ENCODE results near the gene CD109.

DNA sequence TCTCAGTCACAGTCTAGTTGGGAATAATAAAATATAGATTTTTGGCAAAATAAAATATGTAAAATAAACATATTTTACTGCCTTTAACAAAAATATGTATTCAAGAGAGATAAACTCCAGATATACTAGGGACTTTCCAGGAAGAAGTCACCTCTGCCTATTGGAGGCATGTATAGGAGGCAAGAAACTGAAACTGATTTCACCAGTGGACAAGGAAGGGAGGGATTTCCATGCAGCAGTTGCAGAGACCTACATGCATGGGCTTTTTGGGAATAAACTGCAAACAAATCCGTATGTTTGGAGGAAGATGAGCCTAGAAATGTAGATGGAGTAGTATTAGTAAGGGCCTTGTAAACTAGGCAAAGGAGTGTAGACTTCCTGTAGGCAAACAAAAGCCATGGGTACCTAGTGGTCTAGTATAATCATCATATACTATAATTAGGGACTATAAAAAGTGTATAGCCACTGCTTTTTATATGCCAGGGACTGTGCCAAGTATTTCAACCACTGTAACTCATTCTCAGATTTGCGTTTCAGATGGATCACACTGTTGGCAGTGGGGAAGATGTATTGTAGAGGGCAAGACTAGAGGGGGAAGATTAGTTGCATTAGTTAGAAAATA, 38.9 kb downstream of the CD109 start:
- TF ChIP-seq CEBPB (IDR thresholded peaks at IDR 0.05; ENCODE audit: low read depth, low read length), result no peak
- TF ChIP-seq MAFK (IDR thresholded peaks at IDR 0.05; ENCODE audit: low read depth, low read length), result no peak
- TF ChIP-seq POLR2A (IDR thresholded peaks at IDR 0.05; ENCODE audit: low read depth, low read length), result no peak
- no peak for TF ChIP-seq CTCF (conservative IDR thresholded peaks at IDR 0.05; ENCODE audit: low read depth, low read length)
- TF ChIP-seq BHLHE40 (IDR thresholded peaks at IDR 0.05; ENCODE audit: low read depth, low read length), result no peak
- no peak for TF ChIP-seq MAZ (IDR thresholded peaks at IDR 0.05; ENCODE audit: borderline replicate concordance, low read depth, low read length)
- TF ChIP-seq, protein P1, sequence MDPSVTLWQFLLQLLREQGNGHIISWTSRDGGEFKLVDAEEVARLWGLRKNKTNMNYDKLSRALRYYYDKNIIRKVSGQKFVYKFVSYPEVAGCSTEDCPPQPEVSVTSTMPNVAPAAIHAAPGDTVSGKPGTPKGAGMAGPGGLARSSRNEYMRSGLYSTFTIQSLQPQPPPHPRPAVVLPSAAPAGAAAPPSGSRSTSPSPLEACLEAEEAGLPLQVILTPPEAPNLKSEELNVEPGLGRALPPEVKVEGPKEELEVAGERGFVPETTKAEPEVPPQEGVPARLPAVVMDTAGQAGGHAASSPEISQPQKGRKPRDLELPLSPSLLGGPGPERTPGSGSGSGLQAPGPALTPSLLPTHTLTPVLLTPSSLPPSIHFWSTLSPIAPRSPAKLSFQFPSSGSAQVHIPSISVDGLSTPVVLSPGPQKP (IDR thresholded peaks at IDR 0.05; ENCODE audit: borderline replicate concordance, low read depth, low read length), result no peak
- no peak for TF ChIP-seq SMC3 (IDR thresholded peaks at IDR 0.05; ENCODE audit: low read depth, low read length)
- TF ChIP-seq RAD21 (IDR thresholded peaks at IDR 0.05; ENCODE audit: low read length), result no peak
- TF ChIP-seq, protein P2, sequence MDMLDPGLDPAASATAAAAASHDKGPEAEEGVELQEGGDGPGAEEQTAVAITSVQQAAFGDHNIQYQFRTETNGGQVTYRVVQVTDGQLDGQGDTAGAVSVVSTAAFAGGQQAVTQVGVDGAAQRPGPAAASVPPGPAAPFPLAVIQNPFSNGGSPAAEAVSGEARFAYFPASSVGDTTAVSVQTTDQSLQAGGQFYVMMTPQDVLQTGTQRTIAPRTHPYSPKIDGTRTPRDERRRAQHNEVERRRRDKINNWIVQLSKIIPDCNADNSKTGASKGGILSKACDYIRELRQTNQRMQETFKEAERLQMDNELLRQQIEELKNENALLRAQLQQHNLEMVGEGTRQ (IDR thresholded peaks at IDR 0.05; ENCODE audit: low read depth, low read length), result no peak

Data from IMR-90 (cell line).